HG03135 (cell line): ENCODE measurements around the gene EYS.
"Not testable (repeated sequence)": the region's sequence is repeated elsewhere in the genome, so short reads cannot be mapped to it uniquely, and the experiment has no call there.

ENCODE experiments used
- ATAC-seq: cut with Tn5 transposase; IDR thresholded peaks from one replicate; pipeline ENCODE4 v1.9.1; 2021; ENCODE audit warnings: mild to moderate bottlenecking, moderate library complexity; ENCODE audit not compliant: unreplicated experiment

The EYS gene

GRCh38 chr6:63883597-63883996, 1823.4 kb downstream of the EYS start:
- no peak for ATAC-seq

DNA sequence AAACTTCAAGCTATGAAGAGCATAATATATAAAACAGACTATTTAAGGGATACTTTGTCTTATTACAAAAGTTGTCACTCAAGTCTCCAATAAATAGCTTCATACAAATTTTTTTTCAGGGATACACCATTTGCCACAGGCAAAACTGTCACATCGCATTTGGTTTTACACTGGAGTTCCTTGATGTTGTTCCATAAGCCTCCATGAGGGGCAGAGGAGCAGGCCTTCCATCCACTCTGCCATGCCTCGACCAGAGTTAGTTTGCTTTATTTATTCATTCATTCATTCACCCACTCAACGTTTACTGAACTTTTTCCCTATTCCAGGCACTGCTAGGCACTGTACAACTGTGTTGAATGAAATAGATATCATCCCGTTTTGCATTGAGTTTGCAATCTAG, 1824.8 kb downstream of the EYS start:
- no peak for ATAC-seq

- no peak for ATAC-seq
Observed at GRCh38 chr6:63881791-63882190, 1825.2 kb downstream of the EYS start.

GRCh38 chr6:63872233-63872632, 1834.8 kb downstream of the EYS start:
- ATAC-seq = no peak

- no peak for ATAC-seq
Observed at GRCh38 chr6:63868351-63868750, 1838.7 kb downstream of the EYS start.

- ATAC-seq = no peak
Observed at GRCh38 chr6:63864671-63865318, 1842.2 kb downstream of the EYS start.

- no peak for ATAC-seq
Observed at GRCh38 chr6:63864061-63864460, 1843.0 kb downstream of the EYS start.

DNA sequence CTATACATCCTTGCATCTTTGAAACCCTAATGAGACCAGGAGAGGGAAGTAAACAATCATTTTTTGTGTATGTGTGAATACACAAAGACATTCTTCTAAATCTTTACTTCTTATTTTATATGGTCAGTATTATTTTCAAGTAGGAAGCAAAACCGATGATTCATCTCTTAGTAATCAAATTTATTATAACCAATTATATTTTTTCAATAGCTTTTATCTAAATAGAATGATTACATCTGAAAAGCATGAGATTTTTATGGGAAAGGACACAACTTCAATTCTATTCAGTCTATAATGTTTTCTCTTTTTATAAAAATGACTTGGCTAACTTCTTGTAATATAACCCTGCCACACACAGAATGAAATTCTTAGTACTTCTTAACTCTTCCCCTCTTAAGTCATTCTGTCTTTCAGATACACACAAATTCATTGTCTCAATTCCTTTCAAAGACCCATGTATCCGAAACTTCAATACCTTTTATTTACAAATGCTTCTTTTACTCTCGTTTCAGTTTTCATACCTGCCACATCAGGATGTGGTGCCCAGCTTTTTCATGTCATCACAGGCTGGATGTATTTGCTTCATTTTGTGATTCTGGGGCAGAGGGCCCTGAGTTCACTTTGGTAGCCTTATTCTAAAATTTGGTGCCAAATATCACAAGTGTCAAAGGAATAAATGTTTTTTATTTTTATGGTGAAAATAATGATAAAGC, 1844.4 kb downstream of the EYS start:
- ATAC-seq = no peak

DNA sequence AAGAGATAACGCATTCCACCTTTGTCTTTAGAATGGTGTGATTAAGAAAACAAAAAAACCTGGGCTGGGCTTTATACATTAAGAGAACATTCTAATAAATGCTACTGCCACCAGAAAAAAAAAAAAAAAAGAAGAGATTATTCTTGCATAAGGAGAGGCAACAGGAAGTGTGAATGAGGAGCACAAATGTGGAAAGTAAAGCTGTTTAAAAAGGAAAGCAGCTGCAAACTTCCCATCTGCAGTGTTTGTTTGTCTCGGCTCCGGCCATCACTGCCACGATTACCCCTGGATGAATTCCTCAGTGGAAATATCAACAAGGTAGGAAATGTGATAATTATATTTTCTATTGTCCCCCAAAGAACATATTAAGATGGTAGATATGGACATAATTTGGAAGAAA, 1847.5 kb downstream of the EYS start:
- ATAC-seq = no peak

DNA sequence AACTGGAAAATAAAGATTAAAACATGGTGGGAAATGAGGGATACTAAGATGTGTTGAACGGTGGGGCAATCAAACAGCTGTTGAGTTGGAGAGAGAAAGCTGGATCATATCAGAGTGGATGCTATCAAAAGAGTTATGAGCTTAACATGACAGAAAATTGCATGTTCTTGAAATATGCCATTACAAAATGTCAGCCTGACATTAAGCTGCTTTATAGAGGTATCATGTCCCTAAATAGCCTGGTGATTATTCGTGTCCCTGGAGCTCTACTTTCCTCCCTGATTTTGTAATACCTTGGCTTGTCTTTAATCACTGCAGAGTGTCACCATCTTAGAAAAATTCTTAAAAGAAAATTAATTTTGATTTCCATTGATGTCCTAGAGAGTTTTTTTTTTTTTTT, 1848.3 kb downstream of the EYS start:
- no peak for ATAC-seq

DNA sequence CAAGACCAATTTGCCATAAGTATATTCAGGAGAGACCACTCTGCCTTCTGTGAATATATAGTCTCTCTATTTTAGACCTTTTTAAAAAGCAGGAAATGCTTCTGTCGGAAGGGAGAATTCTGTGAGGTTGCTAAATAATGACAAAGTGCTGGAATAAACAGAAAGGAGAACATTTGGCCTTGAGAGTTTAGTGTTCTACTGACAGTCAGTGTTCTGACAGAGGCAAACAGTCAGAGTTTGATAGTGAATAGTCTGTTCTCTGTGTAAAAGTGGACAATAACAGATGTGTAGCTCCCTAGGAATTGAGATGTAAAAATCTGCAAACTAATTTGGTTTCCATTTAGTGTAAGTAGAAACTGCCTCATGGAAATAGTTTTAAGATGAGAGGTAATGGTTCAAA, 1850.8 kb downstream of the EYS start:
- no peak for ATAC-seq

- ATAC-seq = no peak
Observed at GRCh38 chr6:63844287-63844686, 1862.7 kb downstream of the EYS start.

GRCh38 chr6:63839485-63839884, 1867.5 kb downstream of the EYS start:
- ATAC-seq = no peak

- ATAC-seq = not testable (repeated sequence)
Observed at GRCh38 chr6:63828678-63829077, 1878.3 kb downstream of the EYS start.

- ATAC-seq = no peak
Observed at GRCh38 chr6:63824722-63825121, 1882.3 kb downstream of the EYS start.

GRCh38 chr6:63821442-63821841, 1885.6 kb downstream of the EYS start:
- no peak for ATAC-seq

DNA sequence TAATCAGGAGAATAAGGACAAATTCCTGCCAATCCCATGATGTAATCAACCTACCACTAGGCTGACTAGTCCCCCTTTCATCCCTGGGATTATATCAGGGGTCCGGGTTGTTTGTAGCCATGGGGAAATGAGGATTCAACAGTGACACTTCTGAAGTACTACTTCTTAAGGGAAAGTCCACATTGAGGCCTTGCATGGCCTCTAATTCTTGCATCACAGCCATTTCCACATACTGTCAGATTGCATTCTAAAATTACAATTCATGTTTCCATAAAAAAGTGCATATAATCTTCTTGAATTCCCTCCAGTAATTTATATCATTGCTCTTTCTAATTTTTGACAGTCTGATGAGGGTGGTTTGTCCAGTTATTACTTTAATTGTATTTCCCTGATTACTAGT, 1887.2 kb downstream of the EYS start:
- ATAC-seq = no peak

DNA sequence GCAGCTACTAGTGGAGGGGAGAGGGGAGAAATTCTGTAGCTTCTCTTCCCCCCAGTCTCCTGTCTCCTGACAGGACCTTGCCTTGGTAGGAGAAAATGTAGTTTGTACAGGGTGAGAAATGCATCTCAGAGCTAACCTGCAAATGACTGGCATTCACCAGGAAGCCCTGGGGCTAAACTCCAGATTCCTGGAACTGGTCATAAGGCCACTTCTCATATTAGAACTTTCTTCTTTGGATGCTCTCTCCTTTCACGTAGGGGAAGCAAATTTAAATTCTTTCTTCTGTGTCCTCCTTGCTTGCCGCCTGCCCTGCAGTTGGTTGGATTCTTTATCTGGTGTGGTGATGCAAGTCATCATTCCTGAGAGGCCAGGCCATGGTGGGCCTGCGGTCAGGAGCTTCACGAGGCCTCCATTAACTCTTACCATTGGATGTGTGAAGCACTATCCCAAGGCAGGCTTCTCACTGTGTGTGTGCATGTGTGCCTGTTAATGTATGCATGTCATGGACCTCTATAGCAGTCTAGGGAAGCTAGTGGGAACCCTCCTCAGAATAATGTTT, 1889.5 kb downstream of the EYS start:
- no peak for ATAC-seq

GRCh38 chr6:63816982-63817436, 1890.0 kb downstream of the EYS start:
- no peak for ATAC-seq

- ATAC-seq = no peak
Observed at GRCh38 chr6:63816401-63816981, 1890.5 kb downstream of the EYS start.

- no peak for ATAC-seq
Observed at GRCh38 chr6:63814459-63814858, 1892.6 kb downstream of the EYS start.

- no peak for ATAC-seq
Observed at GRCh38 chr6:63813566-63814120, 1893.4 kb downstream of the EYS start.
